Osteocyte (in vitro differentiated cells): ENCODE data around the gene ZNF526. TPM values are rescaled to one million over a fixed set of nuclear protein-coding genes. Genes with fewer than 3 reads are reported as not detected.

Experiments used
- DNase-seq: peaks from one replicate; pipeline ENCODE4 v3.0.0; 2021; ENCODE audit warnings: mixed read lengths; ENCODE audit not compliant: unreplicated experiment; ENCODE audit errors: extremely low spot score
- H3K27ac Mint-ChIP-seq: one replicate; pipeline ENCODE4 v1.8.0; 2021; ENCODE audit warnings: mild to moderate bottlenecking, mixed read lengths; ENCODE audit not compliant: unreplicated experiment
- H3K27me3 Mint-ChIP-seq: one replicate; pipeline ENCODE4 v1.8.0; 2021; ENCODE audit warnings: mixed read lengths; ENCODE audit not compliant: unreplicated experiment
- H3K36me3 Mint-ChIP-seq: one replicate; pipeline ENCODE4 v1.8.0; 2021; ENCODE audit warnings: mixed read lengths; ENCODE audit not compliant: unreplicated experiment
- H3K4me1 Mint-ChIP-seq: one replicate; pipeline ENCODE4 v1.8.0; 2021; ENCODE audit warnings: mixed read lengths; ENCODE audit not compliant: unreplicated experiment
- H3K4me3 Mint-ChIP-seq: one replicate; pipeline ENCODE4 v1.8.0; 2021; ENCODE audit warnings: mild to moderate bottlenecking, moderate library complexity, mixed read lengths; ENCODE audit not compliant: unreplicated experiment
- H3K9me3 Mint-ChIP-seq: one replicate; pipeline ENCODE4 v1.8.0; 2021; ENCODE audit warnings: mixed read lengths; ENCODE audit not compliant: unreplicated experiment
- CTCF ChIP-seq: fragments of 200-600 bp; sonication (generic); IDR thresholded peaks from 2 replicates; pipeline ENCODE4 v1.5.0; 2021; ENCODE audit warnings: antibody characterized with exemption, mild to moderate bottlenecking, moderate library complexity
- total RNA-seq: library from RNA; stranded (reverse); gene quantifications from 2 replicates; pipeline ENCODE4 v1.2.1, GENCODE V29; 2021

ZNF526 gene
- total RNA-seq, 1 donor from 2014 or later = 9.9 TPM

GRCh38 chr19:42270346-42271044 is 50.4 kb downstream of the ZNF526 start:
- H3K27me3 Mint-ChIP-seq = no peaks in the 10 kb centered on the region
- peak overlapping the region; percentile 84 for H3K4me3 Mint-ChIP-seq

GRCh38 chr19:42271045-42271419 is 50.9 kb downstream of the ZNF526 start:
- H3K4me1 Mint-ChIP-seq = peaks cover 44% of the 10 kb centered on the region
- no peak for TF ChIP-seq CTCF
- no peaks in the 10 kb centered on the region for H3K27me3 Mint-ChIP-seq
- H3K36me3 Mint-ChIP-seq = peaks cover 17% of the 10 kb centered on the region
- peak overlapping the region; percentile 84 for H3K4me3 Mint-ChIP-seq
- no peak for DNase-seq
- no peaks in the 10 kb centered on the region for H3K9me3 Mint-ChIP-seq
- H3K27ac Mint-ChIP-seq = peak overlapping the region; percentile 93

More at GRCh38 chr19:42270346-42271044, 50.4 kb downstream of the ZNF526 start:
- TF ChIP-seq CTCF = no peak
- H3K4me1 Mint-ChIP-seq = peaks cover 40% of the 10 kb centered on the region
- H3K9me3 Mint-ChIP-seq = no peaks in the 10 kb centered on the region
- peak overlapping the region; percentile 93 for H3K27ac Mint-ChIP-seq
- no peak for DNase-seq
- H3K36me3 Mint-ChIP-seq = peaks cover 15% of the 10 kb centered on the region

- no peak for TF ChIP-seq CTCF
- no peak for DNase-seq
- no peak overlapping the region for H3K4me3 Mint-ChIP-seq
These were observed 51.9 kb downstream of the ZNF526 start for GRCh38 chr19:42271861-42272534.

GRCh38 chr19:42272535-42272897 is 52.4 kb downstream of the ZNF526 start:
- Mint-ChIP-seq H3K36me3 (peaks cover 18% of the 10 kb centered on the region), H3K27ac (no peak overlapping the region), H3K9me3 (no peaks in the 10 kb centered on the region), H3K27me3 (no peaks in the 10 kb centered on the region), H3K4me3 (no peak overlapping the region), H3K4me1 (peaks cover 56% of the 10 kb centered on the region)
- DNase-seq = no peak
- no peak for TF ChIP-seq CTCF

More at GRCh38 chr19:42271861-42272534, 51.9 kb downstream of the ZNF526 start:
- no peaks in the 10 kb centered on the region for H3K9me3 Mint-ChIP-seq
- no peak overlapping the region for H3K27ac Mint-ChIP-seq
- no peaks in the 10 kb centered on the region for H3K27me3 Mint-ChIP-seq
- H3K36me3 Mint-ChIP-seq = peaks cover 18% of the 10 kb centered on the region
- H3K4me1 Mint-ChIP-seq = peaks cover 52% of the 10 kb centered on the region

GRCh38 chr19:42272989-42273406 is 52.9 kb downstream of the ZNF526 start:
- H3K9me3 Mint-ChIP-seq = no peaks in the 10 kb centered on the region
- peaks cover 18% of the 10 kb centered on the region for H3K36me3 Mint-ChIP-seq
- TF ChIP-seq CTCF = no peak
- H3K27me3 Mint-ChIP-seq = no peaks in the 10 kb centered on the region
- no peak overlapping the region for H3K4me3 Mint-ChIP-seq
- no peak overlapping the region for H3K27ac Mint-ChIP-seq
- no peak for DNase-seq
- peaks cover 56% of the 10 kb centered on the region for H3K4me1 Mint-ChIP-seq
